Measurements from ENCODE around the gene FAM200A.
"Not testable (repeated sequence)": the region's sequence is repeated elsewhere in the genome, so short reads cannot be mapped to it uniquely, and the experiment has no call there.

FAM200A gene

DNA sequence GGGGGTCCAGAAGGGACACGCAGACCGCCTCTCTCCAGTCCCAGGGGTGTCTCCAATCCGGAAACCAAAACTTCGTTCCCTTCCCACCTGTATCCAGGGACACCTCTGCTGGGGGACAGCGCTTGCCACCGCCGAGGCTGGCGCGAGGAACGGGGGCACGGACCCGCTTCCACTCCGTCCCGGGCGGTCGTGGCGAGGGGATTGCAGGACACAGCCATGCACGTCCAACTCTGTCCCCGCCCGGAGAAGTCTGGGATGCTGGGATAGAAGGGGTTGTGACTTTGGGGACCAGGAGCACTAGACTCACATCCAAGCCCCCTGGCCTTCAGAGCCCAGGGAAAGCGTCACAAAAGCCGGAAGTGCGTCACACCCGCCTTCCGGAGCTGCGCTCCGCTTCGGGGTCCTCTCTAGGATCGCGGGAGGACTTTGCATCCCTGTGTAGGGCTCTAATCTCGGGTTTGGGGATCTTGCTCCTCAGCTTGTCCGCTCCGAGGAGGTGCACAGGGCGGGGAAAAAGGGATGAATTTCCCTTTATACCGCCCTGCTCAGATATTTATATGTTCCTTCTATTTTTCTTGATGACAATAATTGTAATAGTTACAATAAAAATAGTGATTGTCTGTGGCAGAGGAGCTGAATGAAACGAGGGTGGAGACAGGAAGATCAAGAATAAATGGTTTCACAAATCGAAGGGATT is at the start of gene FAM200A:
FAM200A (minus strand) TSS at position 348 of the 697 bp plus-strand sequence. CDS start 3,707 bp downstream, outside the sequence.
- peak; percentile 98 for DNase-seq (ENCODE audit: low spot score)

DNA sequence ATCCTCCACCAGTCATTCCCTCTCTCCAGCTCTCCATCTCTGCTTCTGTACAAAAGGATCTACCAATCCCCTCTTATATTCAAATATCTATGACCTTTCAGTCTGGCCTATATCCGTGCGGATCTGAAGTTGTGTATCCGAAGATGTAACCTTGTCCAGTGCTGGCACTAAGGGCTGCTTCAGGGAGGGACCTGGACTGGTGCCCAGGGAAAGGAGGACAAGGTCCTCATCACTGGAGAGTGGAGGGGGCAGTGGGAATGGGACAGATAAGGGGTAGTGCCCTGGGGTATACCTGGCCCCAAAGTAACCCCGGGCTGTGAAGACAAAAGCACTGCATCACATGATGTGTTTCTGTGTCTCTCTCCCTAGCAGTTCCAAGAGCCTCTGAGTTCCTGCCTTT is 47.9 kb upstream of the FAM200A start:
- DNase-seq (ENCODE audit: low spot score): no peak

DNA sequence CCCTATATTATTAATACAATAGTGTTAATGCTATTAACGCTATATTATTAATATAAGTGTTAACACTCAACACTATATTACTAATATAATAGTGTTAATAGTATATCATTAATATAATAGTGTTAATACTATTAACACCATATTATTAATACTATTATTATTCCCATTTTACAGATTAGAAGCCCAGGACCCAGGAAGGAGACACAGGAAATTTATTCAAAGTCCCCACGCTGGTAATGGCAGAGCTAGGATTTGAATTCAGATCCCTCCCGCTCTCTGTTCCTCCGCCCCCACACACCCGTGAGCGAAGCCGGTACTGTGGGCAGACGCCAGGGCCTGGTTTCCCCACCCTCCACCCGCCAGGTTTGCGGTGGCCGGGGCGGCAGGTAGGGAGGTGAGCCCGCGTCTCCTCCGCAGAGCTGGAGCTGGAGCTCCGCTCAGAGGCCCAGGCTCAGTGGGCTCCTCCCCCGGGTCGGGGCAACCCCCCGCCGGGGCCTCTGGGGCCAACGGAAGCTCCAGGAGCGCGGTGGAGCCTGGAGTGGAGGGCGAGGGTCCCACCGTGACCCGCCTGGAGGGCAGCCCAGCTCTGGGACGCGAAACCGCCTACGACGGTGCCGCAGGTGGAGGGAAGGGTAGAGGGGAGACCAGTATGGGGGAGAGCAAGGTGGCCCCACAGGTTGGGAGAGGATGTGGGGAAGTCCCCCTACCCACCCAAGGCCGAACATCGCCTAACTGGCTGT is 46.0 kb upstream of the FAM200A start, which contains the start of gene TMEM225B:
TMEM225B (plus strand) TSS at position 506 of the 740 bp plus-strand sequence. CDS start 6,122 bp downstream, outside the sequence.
- no peak for DNase-seq (ENCODE audit: low spot score)

DNA sequence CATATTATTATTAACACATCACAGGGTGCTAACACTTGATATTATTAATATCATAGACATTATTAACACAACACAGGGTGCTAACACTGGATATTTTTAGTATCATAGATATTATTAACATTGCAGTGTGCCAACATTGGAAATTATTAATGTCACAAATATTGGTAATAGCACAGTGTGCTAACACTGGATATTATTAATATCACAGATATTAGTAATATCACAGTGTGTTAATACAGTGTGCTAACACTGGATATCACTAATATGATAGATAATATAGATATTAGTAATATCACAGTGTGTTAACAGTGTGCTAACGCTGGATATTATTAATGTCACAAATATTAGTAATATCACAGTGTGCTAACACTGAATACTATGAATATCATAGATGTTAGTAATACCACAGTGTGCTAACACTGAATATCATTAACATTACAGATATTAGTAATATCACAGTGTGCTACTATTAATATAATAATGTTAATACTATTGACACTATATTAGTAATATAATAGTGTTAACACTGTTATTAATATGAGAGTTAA is 44.6 kb upstream of the FAM200A start:
- DNase-seq (ENCODE audit: low spot score): no peak

DNA sequence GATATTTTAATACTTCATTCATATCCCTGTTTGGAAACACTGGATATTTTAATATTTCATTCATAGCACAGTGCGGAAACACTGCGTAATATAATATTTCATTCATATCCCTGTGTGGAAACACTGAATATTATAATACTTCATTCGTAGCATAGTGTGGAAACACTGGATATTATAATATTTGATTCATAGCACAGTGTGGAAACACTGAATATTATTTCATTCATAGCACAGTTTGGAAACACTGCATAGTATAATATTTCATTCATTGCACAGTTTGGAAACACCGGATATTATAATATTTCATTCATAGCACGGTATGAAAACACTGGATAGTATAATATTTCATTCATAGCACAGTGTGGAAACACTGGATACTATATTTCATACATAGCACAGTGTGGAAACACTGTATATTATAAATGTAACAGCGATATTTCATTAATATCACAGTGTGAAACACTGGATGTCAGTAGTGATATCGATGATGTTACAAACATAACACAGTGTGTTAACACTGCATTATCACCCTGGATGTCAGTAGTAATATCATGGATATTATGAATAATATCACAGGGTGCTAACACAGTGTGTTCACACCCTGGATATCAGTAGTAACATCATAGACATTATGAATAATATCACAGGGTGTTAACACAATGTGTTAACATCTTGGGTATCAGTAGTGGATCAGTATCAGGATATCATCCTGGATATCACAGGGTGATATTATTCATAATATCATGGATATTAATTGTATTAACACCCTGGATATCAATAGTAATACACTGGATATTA is 43.2 kb upstream of the FAM200A start:
- DNase-seq (ENCODE audit: low spot score): no peak

DNA sequence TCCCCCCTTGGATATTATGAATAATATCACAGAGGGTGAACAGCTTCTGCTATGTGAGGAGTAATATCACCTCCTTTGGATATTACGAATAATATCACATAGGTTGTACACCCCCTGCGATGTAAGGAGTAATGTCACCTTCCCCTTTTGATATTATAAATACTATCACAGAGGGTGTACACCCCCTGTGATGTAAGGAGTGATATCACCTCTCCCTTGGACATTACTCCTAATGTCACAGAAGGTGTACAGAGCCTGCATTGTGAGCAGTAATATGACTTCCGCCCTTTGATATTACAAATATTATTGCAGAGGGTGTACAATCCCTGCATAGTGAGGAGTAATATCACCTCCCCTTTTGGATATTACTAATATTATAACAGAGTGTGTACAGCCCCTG is 37.0 kb upstream of the FAM200A start:
- no peak for DNase-seq (ENCODE audit: low spot score)

DNA sequence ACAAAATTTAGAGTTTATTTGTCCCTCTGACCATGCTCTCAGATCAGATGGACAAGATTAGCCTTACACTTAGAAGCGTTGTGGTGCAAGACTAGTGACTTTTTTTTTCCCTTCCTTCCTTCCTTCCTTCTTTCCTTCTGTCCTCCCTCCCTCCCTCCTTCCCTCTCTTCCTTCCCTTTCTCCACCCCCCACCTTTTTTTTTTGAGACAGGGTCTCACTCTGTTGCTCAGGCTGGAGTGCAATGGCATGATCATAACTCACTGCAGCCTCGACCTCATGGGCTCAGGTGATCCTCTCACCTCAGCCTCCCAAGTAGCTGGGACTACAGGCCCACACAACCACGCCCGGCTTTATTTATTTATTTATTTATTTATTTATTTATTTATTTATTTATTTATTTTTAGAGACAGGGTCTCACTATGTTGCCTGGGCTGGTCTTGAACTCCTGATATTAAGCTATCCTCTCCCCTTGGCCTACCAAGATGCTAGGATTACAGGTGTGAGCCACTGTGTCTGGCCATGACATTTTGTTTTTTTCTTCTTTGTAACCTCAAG is 28.9 kb upstream of the FAM200A start:
- not testable (repeated sequence) for DNase-seq (ENCODE audit: low spot score)

DNA sequence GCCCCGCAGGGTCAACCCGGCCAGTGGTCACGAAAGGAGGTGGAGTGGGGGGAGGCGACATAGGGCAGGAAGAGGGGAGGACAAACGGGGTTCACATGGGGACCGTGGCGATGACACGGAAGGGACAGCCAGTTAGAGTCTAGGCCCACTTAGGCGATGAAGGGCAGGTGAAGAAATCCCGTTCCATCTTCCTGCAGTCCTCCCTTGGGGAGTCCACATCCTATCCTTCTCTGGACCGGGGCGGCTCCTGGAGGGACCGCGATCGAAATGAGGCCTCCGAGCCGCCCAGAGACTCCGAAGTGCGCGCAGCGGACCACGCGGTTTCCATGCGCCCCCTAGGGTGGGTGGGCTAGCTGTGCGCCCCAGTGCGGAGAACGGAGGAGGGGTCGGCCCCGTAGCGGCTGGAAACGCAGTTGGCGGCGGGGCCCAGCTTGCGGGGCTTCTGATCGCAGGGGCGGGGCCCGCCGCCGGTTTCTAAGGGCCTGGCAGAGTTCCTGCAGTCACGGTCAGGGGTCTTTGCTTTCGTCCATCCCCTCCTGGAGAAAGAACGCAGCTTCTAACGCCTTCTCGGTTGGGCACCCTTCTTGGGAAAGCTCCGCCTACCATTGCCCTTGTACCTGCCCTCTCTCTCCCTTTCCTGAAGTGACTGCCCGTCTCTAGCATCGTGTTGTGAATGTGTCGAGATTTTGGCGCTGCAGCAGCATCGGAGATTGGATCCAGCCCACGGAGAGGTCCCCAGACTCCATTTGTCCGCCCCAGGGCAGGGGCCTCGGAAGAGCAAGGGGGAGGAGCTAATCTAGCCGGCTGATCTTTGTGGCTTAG is 28.3 kb upstream of the FAM200A start:
- no peak for DNase-seq (ENCODE audit: low spot score)

DNA sequence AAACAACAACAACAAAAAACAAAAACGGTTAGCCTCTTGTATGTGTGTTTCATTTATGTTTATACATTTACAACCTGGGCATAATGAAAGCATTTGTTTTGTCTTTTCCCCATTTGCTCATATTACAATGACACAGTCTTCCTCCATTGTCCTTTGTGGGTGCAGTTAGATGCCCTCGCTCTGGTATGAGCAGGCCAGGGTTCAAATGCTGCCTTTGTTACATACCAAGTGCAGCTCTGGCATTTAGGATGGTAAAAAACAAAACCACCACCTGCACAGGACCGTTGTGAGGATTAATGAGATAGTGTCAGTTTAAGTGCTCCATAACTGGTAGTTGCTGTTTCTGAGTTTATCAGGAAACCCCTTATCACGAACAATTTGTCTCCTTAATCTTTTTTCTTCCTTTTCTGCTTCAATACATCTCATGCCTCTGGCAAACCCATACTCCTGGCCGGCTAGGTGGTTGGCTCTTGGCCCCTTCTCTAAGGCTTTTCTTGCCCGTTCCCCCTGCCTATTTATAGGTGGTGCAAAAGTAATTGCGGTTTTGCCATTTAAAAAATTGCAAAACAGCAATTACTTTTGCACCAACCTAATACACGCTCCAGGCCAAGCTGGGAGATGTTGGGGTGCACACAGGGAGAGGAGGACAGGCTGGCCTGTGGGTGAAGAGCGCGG is 27.5 kb upstream of the FAM200A start:
- DNase-seq (ENCODE audit: low spot score): no peak

DNA sequence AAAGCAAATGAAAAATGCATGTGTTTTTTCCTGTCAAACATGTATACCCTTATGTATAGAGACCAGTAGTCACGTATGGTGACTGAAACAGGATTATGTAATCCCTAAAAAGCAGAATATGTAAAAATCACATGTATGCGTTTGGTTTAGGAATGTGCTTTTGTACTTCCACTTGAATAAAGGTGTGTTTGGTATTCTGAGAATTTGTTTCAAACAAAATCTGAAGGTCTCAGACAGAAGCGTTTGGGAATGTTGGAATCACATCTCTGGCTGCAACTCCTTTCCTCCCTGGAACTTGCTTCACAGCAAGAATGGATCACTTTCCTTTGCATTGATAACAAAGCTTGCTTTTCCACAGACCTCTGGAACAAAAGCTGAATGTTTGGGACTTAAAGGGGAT is 24.3 kb upstream of the FAM200A start:
- DNase-seq (ENCODE audit: low spot score): no peak

DNA sequence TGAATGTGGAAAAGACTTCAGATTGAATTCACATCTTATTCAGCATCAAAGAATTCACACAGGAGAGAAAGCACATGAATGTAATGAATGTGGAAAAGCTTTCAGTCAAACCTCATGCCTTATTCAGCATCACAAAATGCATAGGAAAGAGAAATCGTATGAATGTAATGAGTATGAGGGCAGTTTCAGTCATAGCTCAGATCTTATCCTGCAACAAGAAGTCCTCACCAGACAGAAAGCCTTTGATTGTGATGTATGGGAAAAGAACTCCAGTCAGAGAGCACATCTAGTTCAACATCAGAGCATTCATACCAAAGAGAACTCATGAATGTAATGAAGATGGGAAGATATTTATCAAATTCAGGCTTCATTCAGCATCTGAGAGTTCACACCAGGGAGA is 21.3 kb upstream of the FAM200A start:
- no peak for DNase-seq (ENCODE audit: low spot score)

DNA sequence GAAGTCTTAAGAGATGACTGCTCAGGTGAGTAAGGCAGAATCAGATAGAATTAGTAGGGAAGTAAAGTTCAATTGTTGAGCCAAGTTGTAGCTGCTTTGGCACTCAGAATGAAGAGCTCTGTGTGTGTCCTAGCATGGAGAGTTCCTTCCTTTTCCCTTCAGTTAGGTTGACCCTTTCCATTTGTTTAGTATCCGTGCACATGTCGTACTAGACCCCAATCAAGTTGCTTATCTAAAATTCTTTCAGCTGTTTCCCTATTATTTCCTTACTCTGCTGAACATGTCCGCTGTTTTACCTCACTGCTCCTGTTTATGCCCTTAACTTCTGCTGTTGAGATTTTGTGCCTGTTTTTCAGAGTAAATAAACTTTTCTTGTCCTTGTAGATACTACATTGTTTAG is 19.9 kb upstream of the FAM200A start:
- DNase-seq (ENCODE audit: low spot score): no peak

DNA sequence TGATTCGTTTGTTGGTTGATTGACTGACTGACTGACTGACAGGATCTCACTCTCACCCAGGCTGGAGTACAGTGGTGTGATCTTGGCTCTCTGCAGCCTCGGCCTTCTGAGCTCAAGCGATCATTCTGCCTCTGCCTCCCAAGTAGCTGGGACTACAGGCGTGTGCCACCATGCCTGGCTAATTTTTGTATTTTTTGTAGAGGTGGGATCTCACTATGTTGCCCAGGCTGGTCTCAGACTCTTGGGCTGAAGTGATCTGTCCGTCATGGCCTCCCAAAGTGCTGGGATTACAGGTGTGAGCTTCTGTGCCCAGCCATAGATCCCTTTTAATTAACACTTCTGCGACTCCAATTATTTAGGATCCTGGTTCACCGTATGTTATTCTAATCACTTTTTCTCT is 16.9 kb upstream of the FAM200A start:
- DNase-seq (ENCODE audit: low spot score): not testable (repeated sequence)

DNA sequence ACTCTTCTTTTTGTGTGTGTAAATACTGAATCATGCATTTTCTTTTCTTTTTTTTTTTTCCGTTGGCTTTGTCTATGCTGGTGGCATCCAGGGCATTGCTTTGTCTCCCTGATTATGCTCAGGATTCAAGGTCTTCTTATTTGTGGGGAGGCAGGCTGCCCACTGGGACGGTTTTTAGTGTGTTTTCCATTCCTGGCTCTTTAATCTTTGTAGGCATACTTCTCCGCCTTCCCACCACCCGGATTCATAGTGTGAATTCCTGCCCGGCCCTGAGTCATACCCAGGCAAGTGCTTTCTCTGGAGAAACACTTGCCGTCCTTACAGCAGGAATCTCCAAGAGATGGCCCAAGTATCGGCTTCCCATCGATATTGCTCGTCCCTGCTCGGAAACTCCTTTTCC is 11.7 kb upstream of the FAM200A start:
- no peak for DNase-seq (ENCODE audit: low spot score)

DNA sequence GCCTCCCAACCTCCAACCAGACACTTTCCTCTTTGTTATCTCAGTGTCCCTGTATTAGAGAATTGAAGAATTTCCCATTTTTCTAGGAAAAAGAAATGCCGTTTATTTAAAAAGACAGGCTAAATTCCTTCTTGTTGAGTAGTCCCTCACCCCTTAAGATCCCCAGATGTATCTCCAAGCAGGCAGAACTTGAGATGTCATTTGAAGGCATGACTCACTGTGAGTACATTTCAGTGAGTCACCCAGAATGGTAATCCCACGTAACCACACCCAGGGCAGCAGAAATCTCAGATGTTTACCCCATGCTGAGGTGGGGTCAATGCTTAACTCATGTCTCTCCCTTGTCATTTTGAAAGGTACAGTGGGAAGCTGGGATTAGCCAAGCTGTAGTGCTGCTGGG is 10.9 kb upstream of the FAM200A start:
- DNase-seq (ENCODE audit: low spot score): peak; percentile 94

DNA sequence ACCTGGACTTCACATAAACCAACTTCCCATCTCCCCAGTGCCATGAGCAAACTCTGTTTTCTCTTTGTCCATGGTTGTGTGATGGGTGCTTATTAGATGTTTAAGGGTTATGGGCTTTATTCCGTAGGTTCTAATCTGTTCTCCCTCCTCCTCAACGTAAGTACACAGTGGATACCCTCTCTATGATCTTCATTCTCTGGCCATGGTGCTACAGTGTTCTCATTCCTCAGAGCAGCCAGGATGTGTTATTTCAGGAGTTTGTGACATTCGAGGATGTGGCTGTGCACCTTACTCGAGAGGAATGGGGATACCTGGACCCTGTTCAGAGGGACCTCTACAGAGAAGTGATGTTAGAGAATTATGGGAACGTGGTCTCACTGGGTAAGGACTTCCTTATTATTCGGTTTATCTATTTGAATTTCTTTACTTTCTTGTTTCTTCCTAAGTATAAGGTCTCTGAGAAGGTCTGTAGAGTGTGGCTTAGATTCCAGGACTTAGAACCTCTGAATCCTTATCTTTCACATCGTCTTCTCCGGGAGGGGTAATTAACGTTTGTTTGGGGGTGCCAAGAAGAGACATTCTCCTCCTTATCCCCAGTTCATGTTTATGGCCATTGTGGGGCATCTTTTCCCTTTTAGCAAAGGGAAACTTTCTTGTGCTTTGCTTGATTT is 10.3 kb upstream of the FAM200A start:
- no peak for DNase-seq (ENCODE audit: low spot score)

DNA sequence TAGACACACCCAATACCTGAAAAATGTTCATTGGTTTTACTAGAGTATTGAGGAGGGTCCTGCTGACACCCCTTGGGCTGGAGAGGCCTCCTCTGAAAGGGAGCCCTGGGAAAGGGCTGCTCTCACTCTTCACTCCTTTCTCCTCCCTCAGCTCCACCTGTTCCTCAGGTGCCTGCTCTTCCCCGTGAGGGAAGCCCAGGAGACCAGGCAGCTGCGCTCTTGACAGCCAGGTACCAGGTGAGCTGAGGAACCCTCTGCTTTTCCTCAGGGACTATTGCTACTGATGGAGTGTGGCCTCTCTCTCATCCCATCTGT is 9.8 kb upstream of the FAM200A start:
- DNase-seq (ENCODE audit: low spot score): no peak

DNA sequence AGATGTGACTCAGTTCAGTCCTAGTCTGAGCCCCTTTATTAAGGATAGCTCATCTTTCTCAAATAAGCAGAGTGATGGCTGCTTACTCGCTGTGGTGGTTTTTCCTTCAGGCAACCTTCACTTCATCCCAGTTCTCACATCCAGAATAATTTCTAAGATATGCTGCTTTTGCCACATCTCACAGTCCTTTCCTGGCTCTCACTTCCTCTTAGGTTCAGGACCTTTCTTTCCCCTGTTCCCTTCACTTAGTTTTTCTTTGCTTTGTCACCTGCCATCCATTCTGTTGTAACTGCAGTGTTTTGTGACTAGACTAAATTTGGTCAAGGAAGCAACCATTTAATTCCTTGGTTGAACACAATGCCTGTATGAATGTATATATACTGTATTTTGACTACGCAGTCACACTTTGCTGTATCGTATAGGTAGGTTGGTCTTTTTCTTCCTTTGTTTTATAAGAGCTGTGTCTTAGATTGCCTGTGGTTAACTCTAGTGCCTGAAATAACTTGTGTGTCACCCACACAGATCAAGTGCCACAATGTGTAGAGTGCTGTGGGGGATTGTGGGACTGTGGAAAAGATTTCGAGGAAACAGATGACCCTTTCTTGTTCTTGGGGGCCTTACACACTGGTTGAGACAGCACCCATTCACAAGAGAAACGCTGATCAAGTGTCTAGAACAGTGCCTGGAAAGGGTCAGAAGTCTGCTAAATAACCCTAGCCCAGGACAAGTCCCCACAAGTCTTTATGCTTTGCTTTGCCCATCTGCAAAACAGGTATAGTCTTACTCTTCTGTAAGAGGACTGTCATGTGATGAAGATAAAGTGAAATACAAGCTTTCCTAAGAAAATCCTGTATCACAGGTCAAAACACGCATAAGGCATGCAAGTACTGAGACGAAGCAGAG is 9.2 kb upstream of the FAM200A start:
- no peak for DNase-seq (ENCODE audit: low spot score)
